Measurements from ENCODE around the gene PPP3CB. TPM values are rescaled to one million over a fixed set of nuclear protein-coding genes. Genes with fewer than 3 reads are reported as not detected.

The PPP3CB gene
- total and polyA plus RNA-seq, 2 experiments from 2014 or later: 17.9 to 38.5 TPM

GRCh38 chr10:73423309-73423708 lies 72.5 kb downstream of the PPP3CB start (continued):
- TF ChIP-seq ZNF462 (CRISPR knock-in tag; IDR thresholded peaks at IDR 0.05) (no peak), ZNF114 (CRISPR knock-in tag; IDR thresholded peaks at IDR 0.05) (no peak), CREB1 (CRISPR knock-in tag; IDR thresholded peaks at IDR 0.05; ENCODE audit: low read depth) (no peak)
- TF ChIP-seq, protein P1, sequence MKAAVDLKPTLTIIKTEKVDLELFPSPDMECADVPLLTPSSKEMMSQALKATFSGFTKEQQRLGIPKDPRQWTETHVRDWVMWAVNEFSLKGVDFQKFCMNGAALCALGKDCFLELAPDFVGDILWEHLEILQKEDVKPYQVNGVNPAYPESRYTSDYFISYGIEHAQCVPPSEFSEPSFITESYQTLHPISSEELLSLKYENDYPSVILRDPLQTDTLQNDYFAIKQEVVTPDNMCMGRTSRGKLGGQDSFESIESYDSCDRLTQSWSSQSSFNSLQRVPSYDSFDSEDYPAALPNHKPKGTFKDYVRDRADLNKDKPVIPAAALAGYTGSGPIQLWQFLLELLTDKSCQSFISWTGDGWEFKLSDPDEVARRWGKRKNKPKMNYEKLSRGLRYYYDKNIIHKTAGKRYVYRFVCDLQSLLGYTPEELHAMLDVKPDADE (IDR thresholded peaks at IDR 0.05): no peak

- H3K27me3 ChIP-seq (ENCODE audit: insufficient read depth): no peaks in the 10 kb centered on the region
- Mint-ChIP-seq H3K9me3 (no peaks in the 10 kb centered on the region), H3K4me1 (peaks cover 17% of the 10 kb centered on the region), H3K27ac (no peak overlapping the region), H3K4me3 (no peak overlapping the region), H3K36me3 (ENCODE audit: low read depth) (no peaks in the 10 kb centered on the region), H3K27me3 (ENCODE audit: insufficient read depth, low read depth, poor library complexity) (peaks cover 5% of the 10 kb centered on the region)
- H4K20me1 ChIP-seq (replicated peaks; ENCODE audit: insufficient read depth): no peaks in the 10 kb centered on the region
- H3K4me2 ChIP-seq: no peak overlapping the region
- H3F3A ChIP-seq (replicated peaks; ENCODE audit: low read depth): 0 out of 2 replicates have a peak, but pooled peaks cover 5% of the 10 kb centered on the region
- no peak overlapping the region for H3K4me3 ChIP-seq
- DNase-seq (ENCODE audit: low spot score): no peak
- no peak overlapping the region for H2AFZ ChIP-seq
- peaks cover 3% of the 10 kb centered on the region for H3K4me1 ChIP-seq (ENCODE audit: insufficient read depth)
- no peaks in the 10 kb centered on the region for H3K9me2 ChIP-seq (ENCODE audit: insufficient read depth)
- peaks cover 18% of the 10 kb centered on the region for H3K79me2 ChIP-seq (replicated peaks; ENCODE audit: insufficient read depth)
- no peaks in the 10 kb centered on the region for H3K36me3 ChIP-seq (ENCODE audit: insufficient read depth)
- ATAC-seq: no peak
- H3K27ac ChIP-seq (ENCODE audit: low read depth): no peak overlapping the region
- TF ChIP-seq JUNB (IDR thresholded peaks at IDR 0.05; ENCODE audit: unreplicated experiment) (no peak), CTCF (conservative IDR thresholded peaks at IDR 0.05; ENCODE audit: low read depth in 2 of 2) (no peak), NANOG (IDR thresholded peaks at IDR 0.05; ENCODE audit: borderline replicate concordance) (no peak), POLR2AphosphoS5 (IDR thresholded peaks at IDR 0.05; ENCODE audit: low read depth) (no peak), ZNF331 (CRISPR knock-in tag; IDR thresholded peaks at IDR 0.05; ENCODE audit: low read depth) (no peak), EZH2phosphoT487 (IDR thresholded peaks at IDR 0.05; ENCODE audit: unreplicated experiment) (no peak), EZH2 (IDR thresholded peaks at IDR 0.05; ENCODE audit: low read depth, unreplicated experiment) (no peak)
- TF ChIP-seq, protein P1 (IDR thresholded peaks at IDR 0.05): no peak
- TF ChIP-seq, protein P2, sequence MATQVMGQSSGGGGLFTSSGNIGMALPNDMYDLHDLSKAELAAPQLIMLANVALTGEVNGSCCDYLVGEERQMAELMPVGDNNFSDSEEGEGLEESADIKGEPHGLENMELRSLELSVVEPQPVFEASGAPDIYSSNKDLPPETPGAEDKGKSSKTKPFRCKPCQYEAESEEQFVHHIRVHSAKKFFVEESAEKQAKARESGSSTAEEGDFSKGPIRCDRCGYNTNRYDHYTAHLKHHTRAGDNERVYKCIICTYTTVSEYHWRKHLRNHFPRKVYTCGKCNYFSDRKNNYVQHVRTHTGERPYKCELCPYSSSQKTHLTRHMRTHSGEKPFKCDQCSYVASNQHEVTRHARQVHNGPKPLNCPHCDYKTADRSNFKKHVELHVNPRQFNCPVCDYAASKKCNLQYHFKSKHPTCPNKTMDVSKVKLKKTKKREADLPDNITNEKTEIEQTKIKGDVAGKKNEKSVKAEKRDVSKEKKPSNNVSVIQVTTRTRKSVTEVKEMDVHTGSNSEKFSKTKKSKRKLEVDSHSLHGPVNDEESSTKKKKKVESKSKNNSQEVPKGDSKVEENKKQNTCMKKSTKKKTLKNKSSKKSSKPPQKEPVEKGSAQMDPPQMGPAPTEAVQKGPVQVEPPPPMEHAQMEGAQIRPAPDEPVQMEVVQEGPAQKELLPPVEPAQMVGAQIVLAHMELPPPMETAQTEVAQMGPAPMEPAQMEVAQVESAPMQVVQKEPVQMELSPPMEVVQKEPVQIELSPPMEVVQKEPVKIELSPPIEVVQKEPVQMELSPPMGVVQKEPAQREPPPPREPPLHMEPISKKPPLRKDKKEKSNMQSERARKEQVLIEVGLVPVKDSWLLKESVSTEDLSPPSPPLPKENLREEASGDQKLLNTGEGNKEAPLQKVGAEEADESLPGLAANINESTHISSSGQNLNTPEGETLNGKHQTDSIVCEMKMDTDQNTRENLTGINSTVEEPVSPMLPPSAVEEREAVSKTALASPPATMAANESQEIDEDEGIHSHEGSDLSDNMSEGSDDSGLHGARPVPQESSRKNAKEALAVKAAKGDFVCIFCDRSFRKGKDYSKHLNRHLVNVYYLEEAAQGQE (IDR thresholded peaks at IDR 0.05; ENCODE audit: unreplicated experiment): no peak
These were observed 79.3 kb downstream of the PPP3CB start for GRCh38 chr10:73416571-73416970.

All from GM23338 (cell line).